PC-3 (cell line): Measurements from ENCODE around the gene ZDHHC24. TPM values are rescaled to one million over a fixed set of nuclear protein-coding genes. Genes with fewer than 3 reads are reported as not detected.

Source experiments
- ATAC-seq: fragments of 200-7000 bp; cut with Tn5 transposase; 2 replicates; pipeline ENCODE4 v1.9.1; 2020; ENCODE audit warnings: mild to moderate bottlenecking, moderate library complexity
- BruUV-seq: library from RNA; stranded (reverse); fragments of 400-500 nt; replicated peaks from 2 replicates; lab custom pipeline; 2021; lab: Mats Ljungman, UMichigan
- CTCF ChIA-PET: fragments of 300-600 bp; sonication (Branson Sonifier 250); formaldehyde crosslinking; loops from one replicate; lab custom pipeline; 2022; ENCODE audit warnings: antibody characterized with exemption; lab: Charles Lee
- POLR2A ChIA-PET: fragments of 300-600 bp; sonication (Branson Sonifier 250); formaldehyde crosslinking; loops from one replicate; lab custom pipeline; 2022; ENCODE audit warnings: antibody characterized with exemption; ENCODE audit not compliant: unreplicated experiment; lab: Charles Lee
- DNase-seq: peaks from one replicate; pipeline ENCODE4 v3.0.0-alpha.2; 2015
- H2AFZ ChIP-seq: fragments of 300-600 bp; sonication (generic); 2 replicates; pipeline ENCODE4 v1.6.0; 2016; ENCODE audit warnings: antibody characterized with exemption, low read length
- H3F3A ChIP-seq: fragments of 300-600 bp; sonication (generic); one replicate; pipeline ENCODE4 v1.6.0; 2017; ENCODE audit warnings: antibody characterized with exemption, low read length, control low read depth, mild to moderate bottlenecking; ENCODE audit not compliant: unreplicated experiment
- H3K27ac ChIP-seq: fragments of 300-600 bp; sonication (generic); 2 replicates; pipeline ENCODE4 v1.5.1; 2016; ENCODE audit warnings: mild to moderate bottlenecking, low read length
- H3K27me3 ChIP-seq: fragments of 300-600 bp; sonication (generic); 2 replicates; pipeline ENCODE4 v1.6.1; 2016; ENCODE audit warnings: low read length, mixed read lengths
- H3K36me3 ChIP-seq: fragments of 300-600 bp; sonication (generic); 2 replicates; pipeline ENCODE4 v1.6.1; 2016; ENCODE audit warnings: low read depth, mixed run types, low read length, mixed read lengths
- H3K4me1 ChIP-seq: fragments of 300-600 bp; sonication (generic); 2 replicates; pipeline ENCODE4 v1.5.1; 2016; ENCODE audit warnings: low read length; ENCODE audit not compliant: insufficient read depth
- H3K4me2 ChIP-seq: fragments of 300-600 bp; sonication (generic); 2 replicates; pipeline ENCODE4 v1.6.0; 2016; ENCODE audit warnings: low read length
- H3K4me3 ChIP-seq: fragments of 300-600 bp; sonication (generic); 2 replicates; pipeline ENCODE4 v1.5.1; 2016; ENCODE audit warnings: mild to moderate bottlenecking, low read length, mixed read lengths
- H3K79me2 ChIP-seq: fragments of 300-600 bp; sonication (generic); 2 replicates; pipeline ENCODE4 v1.6.1; 2017; ENCODE audit warnings: low read length, mixed read lengths
- H3K9ac ChIP-seq: fragments of 300-600 bp; sonication (generic); 2 replicates; pipeline ENCODE4 v1.6.0; 2016; ENCODE audit warnings: mild to moderate bottlenecking, low read length
- H3K9me2 ChIP-seq: fragments of 300-600 bp; sonication (generic); replicated peaks from 2 replicates; pipeline ENCODE4 v1.6.1; 2016; ENCODE audit warnings: mixed run types, low read length, mixed read lengths
- H3K9me3 ChIP-seq: fragments of 300-600 bp; sonication (generic); 2 replicates; pipeline ENCODE4 v1.6.1; 2016; ENCODE audit warnings: low read length, mixed read lengths
- H4K20me1 ChIP-seq: fragments of 300-600 bp; sonication (generic); 2 replicates; pipeline ENCODE4 v1.6.1; 2016; ENCODE audit warnings: low read length, mixed read lengths
- CTCF ChIP-seq: fragments of 300-600 bp; sonication (generic); conservative IDR thresholded peaks from 2 replicates; pipeline ENCODE4 v1.5.1; 2017; ENCODE audit warnings: antibody characterized with exemption, low read depth, mild to moderate bottlenecking, low read length
- EZH2 ChIP-seq: fragments of 300-600 bp; sonication (generic); IDR thresholded peaks from one replicate; pipeline ENCODE4 v1.6.1; 2017; ENCODE audit warnings: antibody characterized with exemption, mild to moderate bottlenecking, low read length; ENCODE audit not compliant: unreplicated experiment
- EZH2phosphoT487 ChIP-seq: fragments of 300-600 bp; sonication (generic); IDR thresholded peaks from 2 replicates; pipeline ENCODE4 v1.6.1; 2018; ENCODE audit warnings: mild to moderate bottlenecking, antibody characterized with exemption, low read length, borderline replicate concordance
- intact Hi-C: fragments of 100-400 bp; cut with micrococcal nuclease; formaldehyde crosslinking; loops from 2 replicates; pipeline ENCODE4 v1.9.0; 2023
- total RNA-seq: library from RNA; depleted of rRNA; stranded (reverse); fragments of >200 nt; gene quantifications from 2 replicates; pipeline ENCODE4 v1.2.3, GENCODE V29; 2014

The ZDHHC24 gene
- total RNA-seq, 1 experiment from 2014 or later: 15.1 TPM

GRCh38 chr11:66495401-66495854 is 50.4 kb downstream of the ZDHHC24 start:
- Histone ChIP-seq H3K4me2 (no peak overlapping the region), H3F3A (no peaks in the 10 kb centered on the region), H3K27me3 (no peaks in the 10 kb centered on the region), H3K27ac (no peak overlapping the region), H3K9me3 (no peaks in the 10 kb centered on the region), H3K9ac (no peak overlapping the region), H3K79me2 (no peaks in the 10 kb centered on the region), H3K4me3 (no peak overlapping the region), H3K9me2 (no peaks in the 10 kb centered on the region), H4K20me1 (no peaks in the 10 kb centered on the region), H3K36me3 (peaks cover 43% of the 10 kb centered on the region), H2AFZ (no peak overlapping the region), H3K4me1 (no peaks in the 10 kb centered on the region)
- peak; percentile 21 for DNase-seq
- BruUV-seq: no TSS peak
- ChIA-PET POLR2A (no interaction called here), CTCF (no interaction called here)
- TF ChIP-seq EZH2: no peak
- peak; percentile 61 for TF ChIP-seq CTCF
- intact Hi-C loops: no loop called here
- no peak for ATAC-seq

DNA sequence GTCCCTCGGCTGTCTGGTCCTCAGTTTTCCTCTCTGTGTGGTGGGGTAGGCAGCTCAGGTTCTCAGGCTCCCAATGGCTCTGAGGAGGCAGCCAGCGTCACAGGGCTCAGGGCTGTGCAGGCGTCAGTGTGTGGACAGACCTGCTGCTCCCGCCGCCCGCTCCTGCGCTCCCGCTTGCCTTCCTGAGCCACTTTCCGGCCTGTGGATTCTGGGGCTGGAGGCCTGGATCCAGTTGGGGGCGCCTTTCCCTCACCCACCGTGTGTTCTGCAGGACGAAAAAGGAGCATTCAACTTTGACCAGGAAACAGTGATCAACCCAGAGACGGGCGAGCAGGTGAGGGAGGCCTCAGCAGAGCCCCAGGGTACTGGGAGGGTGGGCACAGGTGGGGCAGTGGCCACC is 50.9 kb downstream of the ZDHHC24 start:
- no peaks in the 10 kb centered on the region for H3K9me2 ChIP-seq
- intact Hi-C loops: no loop called here
- no peak for DNase-seq
- no peaks in the 10 kb centered on the region for H3F3A ChIP-seq
- H3K27me3 ChIP-seq: no peaks in the 10 kb centered on the region
- no peak for ATAC-seq
- no peak overlapping the region for H3K27ac ChIP-seq
- H4K20me1 ChIP-seq: no peaks in the 10 kb centered on the region
- peaks cover 40% of the 10 kb centered on the region for H3K36me3 ChIP-seq
- H3K4me2 ChIP-seq: no peak overlapping the region
- H3K9me3 ChIP-seq: no peaks in the 10 kb centered on the region
- CTCF ChIA-PET: no interaction called here
- no peak overlapping the region for H3K4me3 ChIP-seq
- no peaks in the 10 kb centered on the region for H3K79me2 ChIP-seq
- H3K9ac ChIP-seq: no peak overlapping the region
- H3K4me1 ChIP-seq: no peaks in the 10 kb centered on the region
- POLR2A ChIA-PET: no interaction called here
- BruUV-seq: no TSS peak
- H2AFZ ChIP-seq: no peak overlapping the region
- no peak for TF ChIP-seq EZH2phosphoT487
- no peak for TF ChIP-seq EZH2
- no peak for TF ChIP-seq CTCF

GRCh38 chr11:66494458-66494857 is 51.4 kb downstream of the ZDHHC24 start:
- Histone ChIP-seq H3K9me3 (no peaks in the 10 kb centered on the region), H3K36me3 (peaks cover 40% of the 10 kb centered on the region), H3K4me2 (no peak overlapping the region), H3K4me3 (no peak overlapping the region), H2AFZ (no peak overlapping the region), H3K27me3 (no peaks in the 10 kb centered on the region), H3K4me1 (no peaks in the 10 kb centered on the region), H3K27ac (no peak overlapping the region), H3K9me2 (no peaks in the 10 kb centered on the region), H3F3A (no peaks in the 10 kb centered on the region), H4K20me1 (no peaks in the 10 kb centered on the region), H3K9ac (no peak overlapping the region), H3K79me2 (no peaks in the 10 kb centered on the region)
- DNase-seq (no peak), ATAC-seq (no peak)
- intact Hi-C loops: no loop called here
- ChIA-PET CTCF (no interaction called here), POLR2A (no interaction called here)
- BruUV-seq: no TSS peak
- TF ChIP-seq CTCF (no peak), EZH2 (no peak), EZH2phosphoT487 (no peak)
